Stomach (tissue), 4 donors: ENCODE data around the gene NARF.

Source experiments
- CTCF ChIP-seq, 7 experiments: fragments of 450-650 bp in 4 of 7; fragments of 200-600 bp in 3 of 7; sonication (generic) in 3 of 7; IDR thresholded peaks; one replicate each; pipeline ENCODE4 v1.5.1; 2016 to 2019; ENCODE audit warnings: antibody characterized with exemption in 7 of 7, control low read depth in 2 of 7, mild to moderate bottlenecking in 1 of 7
- EP300 ChIP-seq: sonication (generic); formaldehyde crosslinking; IDR thresholded peaks from one replicate; pipeline ENCODE4 v1.6.1; 2017; ENCODE audit warnings: antibody characterized with exemption
- POLR2A ChIP-seq, 4 donors: fragments of 450-650 bp; IDR thresholded peaks; one replicate each; pipeline ENCODE4 v1.6.1; 2016; ENCODE audit warnings: antibody characterized with exemption in 4 of 4, control low read depth in 2 of 4, mild to moderate bottlenecking in 1 of 4, moderate library complexity in 1 of 4
- POLR2AphosphoS5 ChIP-seq, 3 donors: sonication (generic); formaldehyde crosslinking; IDR thresholded peaks; one replicate each; pipeline ENCODE4 v1.6.1; 2016; ENCODE audit warnings: antibody characterized with exemption in 3 of 3

DNA sequence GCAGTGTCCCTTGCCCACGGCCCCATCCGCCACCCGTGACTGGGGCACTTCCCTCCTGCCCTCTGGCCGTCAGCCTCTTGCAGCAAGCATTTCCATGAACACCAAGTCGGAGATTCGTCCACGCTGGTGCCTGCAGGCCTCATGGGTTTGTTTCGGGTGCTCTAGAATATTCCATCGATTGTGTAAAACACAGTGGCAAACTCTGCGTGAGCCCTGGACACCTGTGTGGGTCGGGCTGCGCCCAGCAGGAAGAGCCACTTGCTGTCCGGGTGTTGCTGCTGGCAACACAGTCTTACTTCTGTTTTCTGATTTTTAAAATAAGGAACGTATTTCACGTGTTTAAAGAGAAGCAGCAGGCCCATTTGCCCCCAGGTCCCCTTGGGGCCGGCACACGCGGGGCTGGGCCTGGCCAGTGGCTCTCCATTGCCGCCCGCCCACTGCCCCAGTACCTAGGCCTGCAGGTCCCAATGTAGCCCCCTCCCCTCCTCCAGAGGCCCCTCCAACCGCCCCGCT, 18.0 kb upstream of the NARF start:
- TF ChIP-seq CTCF (IDR thresholded peaks at IDR 0.05) (no peak), POLR2A (IDR thresholded peaks at IDR 0.05) (no peak), EP300 (no peak), POLR2AphosphoS5 (IDR thresholded peaks at IDR 0.05) (no peak)
